BJ (cell line): ENCODE results near the gene PSMB9. TPM values are rescaled to one million over a fixed set of nuclear protein-coding genes. Genes with fewer than 3 reads are reported as not detected.
"Not testable (repeated sequence)": the region's sequence is repeated elsewhere in the genome, so short reads cannot be mapped to it uniquely, and the experiment has no call there.

Experiments
- CTCF ChIA-PET: fragments of 350-600 bp; formaldehyde crosslinking; extraction: SDS; loops from one replicate; lab custom pipeline; 2021; ENCODE audit warnings: antibody characterized with exemption, inconsistent platforms; lab: Yijun Ruan, JAX
- POLR2A ChIA-PET: fragments of 300-600 bp; sonication (Branson Sonifier 250); formaldehyde crosslinking; extraction: SDS; loops from one replicate; lab custom pipeline; 2021; ENCODE audit warnings: antibody characterized with exemption; lab: Charles Lee
- DNase-seq: peaks from one replicate; pipeline ENCODE4 v3.0.0-alpha.2; 2011; ENCODE audit warnings: low read depth
- H3K27me3 ChIP-seq: 2 replicates; pipeline ENCODE4 v1.6.0; 2011; ENCODE audit warnings: low read length; ENCODE audit not compliant: control insufficient read depth, insufficient read depth
- H3K36me3 ChIP-seq: 2 replicates; pipeline ENCODE4 v1.5.1; 2011; ENCODE audit warnings: low read length; ENCODE audit not compliant: control insufficient read depth, insufficient read depth
- H3K4me3 ChIP-seq: 2 replicates; pipeline ENCODE4 v1.5.1; 2011; ENCODE audit warnings: low read depth, mild to moderate bottlenecking, control low read depth, low read length
- polyA plus RNA-seq: library from polyadenylated mRNA; depleted of rRNA; stranded (reverse); fragments of >200 nt; gene quantifications from 2 replicates; pipeline ENCODE4 v1.2.3, GENCODE V29; 2011
- TF ChIP-seq, protein P1 (sequence below): IDR thresholded peaks from 2 replicates; pipeline ENCODE4 v1.5.1; 2011; ENCODE audit warnings: low read depth, mild to moderate bottlenecking, control low read depth, inconsistent platforms, low read length, moderate library complexity; ENCODE audit not compliant: insufficient read depth

PSMB9 gene
- polyA plus RNA-seq, 1 experiment, result 44.7 TPM

DNA sequence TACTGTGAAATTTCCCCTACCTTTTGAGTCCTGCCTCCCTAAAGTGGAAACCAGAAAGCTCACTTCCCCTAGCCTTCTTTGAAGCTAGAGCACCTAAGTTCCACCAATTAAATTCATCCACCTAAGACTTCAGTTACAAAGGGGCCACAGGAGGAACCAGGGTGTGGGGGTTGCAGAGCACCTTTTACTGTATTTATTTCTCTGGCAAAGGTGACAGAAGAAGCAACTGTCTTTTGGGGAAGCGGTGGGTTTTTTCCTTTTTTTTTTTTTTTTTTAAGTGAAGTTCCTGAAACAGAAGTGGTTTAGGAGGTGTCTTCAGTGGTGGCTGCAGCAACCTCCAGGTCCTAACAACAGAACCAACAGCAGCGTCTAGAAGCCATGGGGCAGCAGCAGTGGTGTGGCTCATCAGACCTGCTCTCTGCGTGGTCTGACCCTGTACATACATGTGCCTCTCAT lies 13.1 kb downstream of the PSMB9 start:
- ChIA-PET POLR2A (no interaction called here), CTCF (interaction anchor here (1.3 to 5.7 kb wide), 9 partner anchors 12 to 453 kb away, joined by 3 to 110 read pairs (median 15); partner anchors contain the start of genes PSMB8, PSMB9, TAP1 and TAP2)
- Histone ChIP-seq H3K27me3 (peaks cover 6% of the 10 kb centered on the region), H3K36me3 (no peaks in the 10 kb centered on the region), H3K4me3 (no peak overlapping the region)
- DNase-seq, result no peak
- TF ChIP-seq, protein P1, sequence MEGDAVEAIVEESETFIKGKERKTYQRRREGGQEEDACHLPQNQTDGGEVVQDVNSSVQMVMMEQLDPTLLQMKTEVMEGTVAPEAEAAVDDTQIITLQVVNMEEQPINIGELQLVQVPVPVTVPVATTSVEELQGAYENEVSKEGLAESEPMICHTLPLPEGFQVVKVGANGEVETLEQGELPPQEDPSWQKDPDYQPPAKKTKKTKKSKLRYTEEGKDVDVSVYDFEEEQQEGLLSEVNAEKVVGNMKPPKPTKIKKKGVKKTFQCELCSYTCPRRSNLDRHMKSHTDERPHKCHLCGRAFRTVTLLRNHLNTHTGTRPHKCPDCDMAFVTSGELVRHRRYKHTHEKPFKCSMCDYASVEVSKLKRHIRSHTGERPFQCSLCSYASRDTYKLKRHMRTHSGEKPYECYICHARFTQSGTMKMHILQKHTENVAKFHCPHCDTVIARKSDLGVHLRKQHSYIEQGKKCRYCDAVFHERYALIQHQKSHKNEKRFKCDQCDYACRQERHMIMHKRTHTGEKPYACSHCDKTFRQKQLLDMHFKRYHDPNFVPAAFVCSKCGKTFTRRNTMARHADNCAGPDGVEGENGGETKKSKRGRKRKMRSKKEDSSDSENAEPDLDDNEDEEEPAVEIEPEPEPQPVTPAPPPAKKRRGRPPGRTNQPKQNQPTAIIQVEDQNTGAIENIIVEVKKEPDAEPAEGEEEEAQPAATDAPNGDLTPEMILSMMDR, result no peak

DNA sequence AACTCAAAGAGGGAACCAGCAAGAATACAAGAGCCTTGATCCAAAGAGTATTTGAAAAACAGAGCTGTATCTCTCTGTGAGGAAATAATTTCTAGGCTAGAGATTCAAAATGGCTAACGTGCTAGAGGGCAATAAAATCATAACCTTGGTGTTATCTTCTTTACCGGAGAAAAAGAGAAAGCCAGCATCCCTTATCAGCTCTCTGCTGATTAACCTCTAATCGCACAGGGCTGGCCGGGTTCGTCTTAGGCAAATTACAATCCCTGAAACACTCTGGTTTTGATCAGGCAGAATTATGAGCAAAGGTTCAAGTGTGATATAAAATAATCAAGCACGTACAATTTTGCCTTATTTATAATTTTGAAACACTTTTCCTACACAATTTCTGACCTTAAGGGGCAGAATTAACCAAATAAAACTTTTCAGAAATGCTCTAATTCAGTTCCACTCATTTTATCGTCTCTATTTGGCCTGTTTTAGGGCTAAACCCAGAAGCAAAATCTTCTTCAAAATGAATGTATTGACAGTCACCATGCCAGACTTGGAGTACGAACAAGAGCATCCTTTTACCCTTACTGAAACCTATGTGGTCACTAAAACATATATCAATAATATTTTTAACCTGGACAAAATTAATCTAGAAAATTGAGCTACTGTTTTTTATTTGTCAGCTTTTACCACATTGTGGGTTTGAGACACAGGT lies 13.7 kb downstream of the PSMB9 start:
- no peaks in the 10 kb centered on the region for H3K36me3 ChIP-seq
- H3K4me3 ChIP-seq, result no peak overlapping the region
- TF ChIP-seq, protein P1, result no peak
- no peak for DNase-seq
- H3K27me3 ChIP-seq, result peaks cover 6% of the 10 kb centered on the region
- ChIA-PET POLR2A (interaction anchor here (1.0 kb wide), 1 partner anchor 29 kb away, joined by 4 read pairs; the partner anchor contains the start of gene TAP2), CTCF (interaction anchor here (0.6 to 5.7 kb wide), 40 partner anchors 8 to 750 kb away, joined by 3 to 110 read pairs (median 4); partner anchors contain the start of genes HLA-DMA, PSMB8, PSMB9 and TAP1)

GRCh38 chr6:32868257-32868788 lies 14.3 kb downstream of the PSMB9 start:
- CTCF ChIA-PET, result interaction anchor here (0.6 to 5.7 kb wide), 40 partner anchors 9 to 751 kb away, joined by 3 to 110 read pairs (median 4); partner anchors contain the start of genes HLA-DMA, PSMB8, PSMB9 and TAP1
- POLR2A ChIA-PET, result interaction anchor here (1.0 kb wide), 1 partner anchor 30 kb away, joined by 4 read pairs; the partner anchor contains the start of gene TAP2
- DNase-seq, result no peak
- Histone ChIP-seq H3K4me3 (no peak overlapping the region), H3K27me3 (peaks cover 6% of the 10 kb centered on the region), H3K36me3 (no peaks in the 10 kb centered on the region)
- TF ChIP-seq, protein P1, result peak; percentile 87

DNA sequence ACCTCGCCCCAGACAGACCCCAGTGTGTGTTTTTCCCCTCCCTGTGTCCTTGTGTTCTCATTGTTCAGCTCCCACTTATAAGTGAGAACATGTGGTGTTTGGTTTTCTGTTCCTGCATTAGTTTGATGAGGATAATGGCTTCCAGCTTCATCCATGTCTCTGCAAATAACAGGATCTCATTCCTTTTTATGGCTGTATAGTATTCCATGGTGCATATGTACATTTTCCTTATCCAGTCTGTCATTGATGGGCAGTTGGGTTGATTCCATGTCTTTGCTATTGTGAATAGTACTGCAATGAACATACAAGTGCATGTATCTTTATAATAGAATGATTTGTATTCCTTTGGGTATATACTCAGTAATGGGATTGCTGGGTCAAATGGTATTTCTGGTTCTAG lies 20.0 kb downstream of the PSMB9 start:
- POLR2A ChIA-PET, H3K4me3 ChIP-seq, DNase-seq, H3K27me3 ChIP-seq, H3K36me3 ChIP-seq: not testable (repeated sequence)
- CTCF ChIA-PET, result interaction anchor here (1.0 to 2.3 kb wide), 2 partner anchors 35 to 59 kb away, joined by 6 to 12 read pairs; partner anchors contain the start of gene TAP2

GRCh38 chr6:32876603-32877002 lies 22.6 kb downstream of the PSMB9 start:
- Histone ChIP-seq H3K27me3 (peaks cover 11% of the 10 kb centered on the region), H3K36me3 (no peaks in the 10 kb centered on the region), H3K4me3 (no peak overlapping the region)
- DNase-seq, result no peak
- CTCF ChIA-PET, result interaction anchor here (1.1 to 3.2 kb wide), 5 partner anchors 8 to 108 kb away, joined by 3 to 11 read pairs (median 5); partner anchors contain the start of gene TAP2
- POLR2A ChIA-PET, result no interaction called here
- TF ChIP-seq, protein P1, result no peak
